Parathyroid adenoma (tissue), 2 donors: ENCODE measurements around the gene MYD88.

ENCODE experiments used
- H2AFZ ChIP-seq: fragments of 300-600 bp; sonication (generic); one replicate; pipeline ENCODE4 v1.7.0; 2017; ENCODE audit warnings: antibody characterized with exemption, mild to moderate bottlenecking
- H3K27ac ChIP-seq: fragments of 300-600 bp; sonication (generic); one replicate; pipeline ENCODE4 v1.7.0; 2017
- H3K27me3 ChIP-seq: fragments of 300-600 bp; sonication (generic); one replicate; pipeline ENCODE4 v1.7.0; 2017; ENCODE audit warnings: low read length; ENCODE audit not compliant: control insufficient read depth, insufficient read depth
- H3K36me3 ChIP-seq: fragments of 300-600 bp; sonication (generic); one replicate; pipeline ENCODE4 v1.7.0; 2017; ENCODE audit warnings: low read length; ENCODE audit not compliant: control insufficient read depth, insufficient read depth
- H3K4me1 ChIP-seq: fragments of 300-600 bp; sonication (generic); one replicate; pipeline ENCODE4 v1.7.0; 2017; ENCODE audit warnings: control low read depth
- H3K4me2 ChIP-seq: fragments of 300-600 bp; sonication (generic); one replicate; pipeline ENCODE4 v1.7.0; 2017; ENCODE audit warnings: low read length
- H3K4me3 ChIP-seq: fragments of 300-600 bp; sonication (generic); one replicate; pipeline ENCODE4 v1.7.0; 2017; ENCODE audit warnings: low read depth, low read length
- H3K79me2 ChIP-seq: fragments of 300-600 bp; sonication (generic); one replicate; pipeline ENCODE4 v1.7.0; 2017; ENCODE audit warnings: control low read depth
- H3K9ac ChIP-seq: fragments of 300-600 bp; sonication (generic); one replicate; pipeline ENCODE4 v1.7.0; 2017; ENCODE audit warnings: mild to moderate bottlenecking
- H3K9me3 ChIP-seq: fragments of 300-600 bp; sonication (generic); one replicate; pipeline ENCODE4 v1.7.0; 2017; ENCODE audit warnings: low read length; ENCODE audit not compliant: control insufficient read depth
- TF ChIP-seq, protein P1 (sequence below): fragments of 300-600 bp; sonication (generic); IDR thresholded peaks from one replicate; pipeline ENCODE4 v1.7.0; 2017; ENCODE audit warnings: antibody characterized with exemption, mild to moderate bottlenecking
- donor health status: primary hyperparathyroidism.

The MYD88 gene

DNA sequence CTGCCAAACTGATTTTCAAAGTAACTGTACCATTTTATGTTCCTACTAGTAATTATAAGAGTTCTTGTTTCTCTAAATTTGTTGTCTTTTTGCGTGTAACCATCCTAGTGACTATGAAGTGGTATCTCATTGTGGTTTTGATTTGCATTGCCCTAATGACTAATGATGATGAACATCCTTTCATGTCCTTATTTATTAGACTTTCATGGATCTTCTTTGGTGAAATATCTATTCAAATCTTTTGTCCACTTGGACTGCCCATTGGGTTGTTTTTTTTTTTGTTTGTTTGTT is 30.5 kb downstream of the MYD88 start:
- Histone ChIP-seq H3K4me1 (peaks cover 8% of the 10 kb centered on the region), H3K4me3 (no peak overlapping the region), H3K4me2 (no peak overlapping the region), H3K36me3 (no peaks in the 10 kb centered on the region), H3K27me3 (no peaks in the 10 kb centered on the region), H3K79me2 (peaks cover 42% of the 10 kb centered on the region), H3K27ac (no peak overlapping the region), H3K9me3 (no peaks in the 10 kb centered on the region), H3K9ac (no peak overlapping the region), H2AFZ (no peak overlapping the region)
- TF ChIP-seq, protein P1, sequence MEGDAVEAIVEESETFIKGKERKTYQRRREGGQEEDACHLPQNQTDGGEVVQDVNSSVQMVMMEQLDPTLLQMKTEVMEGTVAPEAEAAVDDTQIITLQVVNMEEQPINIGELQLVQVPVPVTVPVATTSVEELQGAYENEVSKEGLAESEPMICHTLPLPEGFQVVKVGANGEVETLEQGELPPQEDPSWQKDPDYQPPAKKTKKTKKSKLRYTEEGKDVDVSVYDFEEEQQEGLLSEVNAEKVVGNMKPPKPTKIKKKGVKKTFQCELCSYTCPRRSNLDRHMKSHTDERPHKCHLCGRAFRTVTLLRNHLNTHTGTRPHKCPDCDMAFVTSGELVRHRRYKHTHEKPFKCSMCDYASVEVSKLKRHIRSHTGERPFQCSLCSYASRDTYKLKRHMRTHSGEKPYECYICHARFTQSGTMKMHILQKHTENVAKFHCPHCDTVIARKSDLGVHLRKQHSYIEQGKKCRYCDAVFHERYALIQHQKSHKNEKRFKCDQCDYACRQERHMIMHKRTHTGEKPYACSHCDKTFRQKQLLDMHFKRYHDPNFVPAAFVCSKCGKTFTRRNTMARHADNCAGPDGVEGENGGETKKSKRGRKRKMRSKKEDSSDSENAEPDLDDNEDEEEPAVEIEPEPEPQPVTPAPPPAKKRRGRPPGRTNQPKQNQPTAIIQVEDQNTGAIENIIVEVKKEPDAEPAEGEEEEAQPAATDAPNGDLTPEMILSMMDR: no peak

DNA sequence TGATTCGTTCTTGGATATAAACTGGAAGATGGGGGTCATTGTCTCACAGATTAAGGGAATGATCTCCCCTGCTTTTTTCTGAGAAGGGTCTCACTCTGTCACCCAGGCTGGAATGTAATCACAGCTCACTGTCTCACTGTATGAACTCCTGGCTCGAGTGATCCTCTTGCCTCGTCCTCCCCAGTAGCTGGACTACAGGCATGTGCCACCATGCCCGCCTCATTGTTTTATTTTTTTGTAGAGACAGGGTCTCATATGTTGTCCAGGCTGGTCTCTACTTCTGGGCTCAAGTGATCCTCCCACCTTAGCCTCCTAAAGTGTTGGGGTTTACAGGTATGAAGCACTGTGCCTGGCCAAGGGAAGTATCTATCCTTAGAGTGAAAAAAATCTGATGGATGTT is 32.3 kb downstream of the MYD88 start:
- Histone ChIP-seq H3K27ac (no peak overlapping the region), H3K4me1 (peaks cover 8% of the 10 kb centered on the region), H3K4me3 (no peak overlapping the region), H3K36me3 (no peaks in the 10 kb centered on the region), H3K4me2 (no peak overlapping the region), H3K9ac (no peak overlapping the region), H3K79me2 (peaks cover 46% of the 10 kb centered on the region), H2AFZ (no peak overlapping the region), H3K27me3 (no peaks in the 10 kb centered on the region), H3K9me3 (no peaks in the 10 kb centered on the region)
- TF ChIP-seq, protein P1: no peak

DNA sequence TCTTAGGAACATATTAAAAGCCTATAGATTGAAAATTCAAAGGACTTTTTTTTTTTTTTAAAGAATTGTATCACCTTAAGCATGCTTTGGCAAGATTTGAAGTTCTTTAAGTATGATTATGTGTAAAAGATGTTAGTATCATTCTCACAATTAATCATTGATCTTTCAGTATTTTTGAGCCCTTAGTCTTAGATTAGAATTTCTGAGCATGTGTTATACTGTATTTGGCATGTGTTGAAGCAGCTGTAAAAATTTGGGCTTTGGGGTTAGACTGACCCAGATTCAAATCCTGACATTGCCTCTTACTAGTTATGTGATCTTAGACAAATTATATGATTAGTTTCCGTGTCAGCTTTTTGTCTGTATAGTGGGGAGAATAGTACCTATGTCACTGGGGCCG is 33.2 kb downstream of the MYD88 start:
- Histone ChIP-seq H3K9me3 (no peaks in the 10 kb centered on the region), H3K9ac (no peak overlapping the region), H3K79me2 (peaks cover 43% of the 10 kb centered on the region), H3K27me3 (no peaks in the 10 kb centered on the region), H3K4me1 (peaks cover 8% of the 10 kb centered on the region), H3K4me2 (no peak overlapping the region), H3K36me3 (no peaks in the 10 kb centered on the region), H3K4me3 (no peak overlapping the region), H3K27ac (no peak overlapping the region), H2AFZ (no peak overlapping the region)
- TF ChIP-seq, protein P1: no peak

DNA sequence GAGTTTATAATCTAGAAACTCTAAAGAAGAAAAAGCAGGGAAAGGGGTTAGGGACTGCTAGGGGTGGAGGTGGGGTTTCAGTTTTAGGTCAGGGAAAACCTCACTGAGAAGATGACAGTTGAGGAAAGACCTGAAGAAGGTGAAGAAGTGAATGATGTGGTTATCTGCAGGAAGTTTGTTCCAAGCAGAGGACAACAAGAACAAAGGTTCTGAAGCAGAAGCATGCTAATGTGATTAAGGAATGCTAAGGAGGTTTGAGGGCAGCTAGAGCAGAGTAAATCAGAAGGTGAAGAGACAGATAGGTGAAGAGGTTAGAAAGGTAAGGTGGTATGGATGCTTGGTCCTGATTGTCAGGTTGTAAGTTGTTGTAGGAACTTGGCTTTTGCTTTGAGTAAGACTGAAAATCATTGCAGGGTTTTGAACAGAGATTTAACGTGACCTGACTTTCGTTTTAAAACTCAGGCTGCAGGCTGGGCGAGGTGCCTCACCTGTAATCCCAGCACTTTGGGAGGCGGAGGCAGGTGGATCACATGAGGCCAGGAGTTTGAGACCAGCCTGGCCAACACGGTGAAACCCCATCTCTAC is 35.5 kb downstream of the MYD88 start:
- Histone ChIP-seq H3K9ac (no peak overlapping the region), H3K4me3 (no peak overlapping the region), H3K4me2 (no peak overlapping the region), H2AFZ (no peak overlapping the region), H3K27ac (no peak overlapping the region), H3K36me3 (no peaks in the 10 kb centered on the region), H3K79me2 (peaks cover 42% of the 10 kb centered on the region), H3K9me3 (no peaks in the 10 kb centered on the region), H3K4me1 (no peaks in the 10 kb centered on the region), H3K27me3 (no peaks in the 10 kb centered on the region)
- TF ChIP-seq, protein P1: no peak

DNA sequence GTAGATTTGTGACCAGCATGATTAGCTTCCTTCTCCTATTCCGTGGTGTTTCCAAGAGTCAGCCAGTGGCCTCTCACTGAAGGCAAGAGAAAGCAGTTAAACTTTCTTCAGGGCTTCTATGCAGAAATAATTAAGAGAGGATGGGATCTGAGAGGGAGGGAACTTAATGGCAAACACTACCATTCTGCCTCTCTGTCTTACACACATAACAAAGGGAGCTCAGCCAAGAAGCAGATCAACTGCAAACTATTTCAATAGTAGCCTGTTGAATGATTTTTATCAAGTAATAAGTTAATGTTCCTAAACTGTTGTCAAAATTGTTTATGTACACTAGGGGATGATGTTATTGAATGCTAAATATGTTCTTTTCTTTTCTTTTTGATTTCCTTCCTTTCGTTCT is 38.7 kb downstream of the MYD88 start:
- Histone ChIP-seq H3K36me3 (no peaks in the 10 kb centered on the region), H3K27ac (no peak overlapping the region), H3K4me2 (no peak overlapping the region), H3K4me3 (no peak overlapping the region), H3K9me3 (no peaks in the 10 kb centered on the region), H3K27me3 (no peaks in the 10 kb centered on the region), H3K4me1 (no peaks in the 10 kb centered on the region), H3K9ac (no peak overlapping the region), H3K79me2 (peaks cover 48% of the 10 kb centered on the region), H2AFZ (no peak overlapping the region)
- TF ChIP-seq, protein P1: no peak
